Fibroblast of villous mesenchyme (primary cell): ENCODE measurements around the gene FOSB. TPM values are rescaled to one million over a fixed set of nuclear protein-coding genes. Genes with fewer than 3 reads are reported as not detected.
A peak's percentile ranks its signal among the peaks of the same experiment; 100 is the strongest.

Experiments
- DNase-seq: peaks from one replicate; pipeline ENCODE4 v3.0.0-alpha.2; 2010; ENCODE audit warnings: low read depth
- H3K4me3 ChIP-seq: 2 replicates; pipeline ENCODE4 v1.5.1; 2011; ENCODE audit warnings: low read depth, mild to moderate bottlenecking, low read length
- CTCF ChIP-seq: IDR thresholded peaks from 2 replicates; pipeline ENCODE4 v1.5.1; 2012; ENCODE audit warnings: low read depth, mild to moderate bottlenecking, low read length; ENCODE audit not compliant: insufficient read depth
- total RNA-seq: library from RNA; depleted of rRNA; stranded (reverse); fragments of >200 nt; gene quantifications from 2 replicates; pipeline ENCODE4 v1.2.3, GENCODE V29; 2012

Gene FOSB
- total RNA-seq, result 13.0 and 16.1 TPM in 2 replicates

GRCh38 chr19:45467456-45468158 is at the start of gene FOSB:
FOSB (plus strand) TSS chr19:45467996; CDS start chr19:45468587, 591 bp downstream.
- peak; percentile 96 for DNase-seq

GRCh38 chr19:45418802-45419201 is 49.0 kb upstream of the FOSB start:
- no peak overlapping the region for H3K4me3 ChIP-seq
- TF ChIP-seq CTCF, result no peak
- DNase-seq, result no peak

More at GRCh38 chr19:45467456-45468158, at the start of gene FOSB:
- TF ChIP-seq CTCF, result peak; percentile 15
- peak within 1 kb of the TSS; percentile 97 for H3K4me3 ChIP-seq

- H3K4me3 ChIP-seq, result no peak overlapping the region
- no peak for TF ChIP-seq CTCF
- DNase-seq, result no peak
Observed at GRCh38 chr19:45419396-45419795, 48.4 kb upstream of the FOSB start.

GRCh38 chr19:45419895-45420294 is 47.9 kb upstream of the FOSB start:
- H3K4me3 ChIP-seq, result no peak overlapping the region
- no peak for DNase-seq
- no peak for TF ChIP-seq CTCF

GRCh38 chr19:45420356-45420755 is 47.4 kb upstream of the FOSB start:
- no peak for DNase-seq
- no peak for TF ChIP-seq CTCF

GRCh38 chr19:45420871-45421270 is 46.9 kb upstream of the FOSB start:
- no peak for TF ChIP-seq CTCF
- H3K4me3 ChIP-seq, result no peak overlapping the region
- no peak for DNase-seq

More at GRCh38 chr19:45420356-45420755, 47.4 kb upstream of the FOSB start:
- no peak overlapping the region for H3K4me3 ChIP-seq
